Stomach (tissue), 4 donors: ENCODE data around the gene CAMK2G.

ENCODE experiments used
- POLR2A ChIP-seq, 4 donors: fragments of 450-650 bp; IDR thresholded peaks; one replicate each; pipeline ENCODE4 v1.6.1; 2016; ENCODE audit warnings: antibody characterized with exemption in 4 of 4, control low read depth in 2 of 4, mild to moderate bottlenecking in 1 of 4, moderate library complexity in 1 of 4
- POLR2AphosphoS5 ChIP-seq, 3 donors: sonication (generic); formaldehyde crosslinking; IDR thresholded peaks; one replicate each; pipeline ENCODE4 v1.6.1; 2016; ENCODE audit warnings: antibody characterized with exemption in 3 of 3
- TF ChIP-seq, protein P1 (sequence below), 7 experiments: fragments of 450-650 bp in 4 of 7; fragments of 200-600 bp in 3 of 7; sonication (generic) in 3 of 7; IDR thresholded peaks; one replicate each; pipeline ENCODE4 v1.5.1; 2016 to 2019; ENCODE audit warnings: antibody characterized with exemption in 7 of 7, control low read depth in 2 of 7, mild to moderate bottlenecking in 1 of 7

DNA sequence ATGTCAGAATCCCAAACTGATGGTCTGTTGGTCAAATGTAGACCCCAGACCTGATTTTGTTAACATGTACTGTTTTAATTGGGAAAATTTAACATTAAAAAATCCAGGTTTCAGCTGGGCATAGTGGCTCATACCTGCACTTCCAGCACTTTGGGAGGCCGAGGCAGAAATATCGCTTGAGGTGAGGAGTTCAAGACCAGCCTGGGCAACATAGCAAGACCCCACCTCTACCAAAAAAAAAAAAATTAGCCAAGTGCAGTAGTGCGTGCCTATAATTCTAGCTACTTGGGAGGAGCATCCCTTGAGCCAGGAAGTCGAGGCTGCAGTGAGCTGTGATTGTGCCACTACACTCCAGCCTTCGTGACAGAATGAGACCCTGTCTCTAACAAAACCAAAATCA lies 15.9 kb upstream of the CAMK2G start:
- TF ChIP-seq POLR2AphosphoS5 (IDR thresholded peaks at IDR 0.05) (no peak), POLR2A (IDR thresholded peaks at IDR 0.05) (no peak)
- TF ChIP-seq, protein P1, sequence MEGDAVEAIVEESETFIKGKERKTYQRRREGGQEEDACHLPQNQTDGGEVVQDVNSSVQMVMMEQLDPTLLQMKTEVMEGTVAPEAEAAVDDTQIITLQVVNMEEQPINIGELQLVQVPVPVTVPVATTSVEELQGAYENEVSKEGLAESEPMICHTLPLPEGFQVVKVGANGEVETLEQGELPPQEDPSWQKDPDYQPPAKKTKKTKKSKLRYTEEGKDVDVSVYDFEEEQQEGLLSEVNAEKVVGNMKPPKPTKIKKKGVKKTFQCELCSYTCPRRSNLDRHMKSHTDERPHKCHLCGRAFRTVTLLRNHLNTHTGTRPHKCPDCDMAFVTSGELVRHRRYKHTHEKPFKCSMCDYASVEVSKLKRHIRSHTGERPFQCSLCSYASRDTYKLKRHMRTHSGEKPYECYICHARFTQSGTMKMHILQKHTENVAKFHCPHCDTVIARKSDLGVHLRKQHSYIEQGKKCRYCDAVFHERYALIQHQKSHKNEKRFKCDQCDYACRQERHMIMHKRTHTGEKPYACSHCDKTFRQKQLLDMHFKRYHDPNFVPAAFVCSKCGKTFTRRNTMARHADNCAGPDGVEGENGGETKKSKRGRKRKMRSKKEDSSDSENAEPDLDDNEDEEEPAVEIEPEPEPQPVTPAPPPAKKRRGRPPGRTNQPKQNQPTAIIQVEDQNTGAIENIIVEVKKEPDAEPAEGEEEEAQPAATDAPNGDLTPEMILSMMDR (IDR thresholded peaks at IDR 0.05) = no peak
